ENCODE results near the gene FCRLB. TPM values are rescaled to one million over a fixed set of nuclear protein-coding genes. Genes with fewer than 3 reads are reported as not detected.

Gene FCRLB
- total RNA-seq, 1 experiment from 2014 or later = not detected

DNA sequence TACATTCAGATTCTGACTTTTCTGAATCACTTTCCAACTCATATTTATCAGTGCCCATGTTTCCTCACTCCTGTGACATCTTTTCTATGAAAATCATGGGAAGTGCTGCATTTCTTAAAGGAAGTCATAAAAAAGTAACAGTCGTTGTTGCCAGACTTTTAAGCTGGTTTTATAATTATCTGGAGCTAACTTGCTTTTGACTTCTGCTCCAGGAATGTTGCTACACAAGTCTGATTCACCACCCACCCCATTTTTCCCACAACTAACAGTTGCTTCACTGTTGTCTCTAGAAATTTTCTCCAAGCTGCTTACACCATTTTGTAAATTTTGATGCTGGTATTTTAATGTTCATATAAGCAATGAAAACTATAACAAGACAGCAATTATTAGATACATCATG is 12.2 kb downstream of the FCRLB start:
- no CpG with 5 or more reads among the region's 1 CpG for WGBS (ENCODE audit: extremely low coverage, insufficient read length, low lambda C conversion rate)
- no peak overlapping the region for H4K5ac ChIP-seq (ENCODE audit: insufficient read length, low read depth, low read length)
- H3K27me3 ChIP-seq (ENCODE audit: insufficient read depth, low read length) = no peaks in the 10 kb centered on the region
- Mint-ChIP-seq H3K4me1 (peaks cover 33 to 45% of the 10 kb centered on the region in 2 experiments), H3K27ac (no peak overlapping the region), H3K4me3 (no peak overlapping the region), H3K27me3 (ENCODE audit: low read depth) (peaks cover 20% of the 10 kb centered on the region), H3K36me3 (ENCODE audit: insufficient read depth in 1 of 3, low read depth in 3 of 3) (no peaks in the 10 kb centered on the region), H3K9me3 (no peaks in the 10 kb centered on the region)
- DNase-seq = no peak
- no peak overlapping the region for H3K4ac ChIP-seq (ENCODE audit: low read depth, low read length)
- no peak overlapping the region for H2BK12ac ChIP-seq (ENCODE audit: insufficient read length, low read depth, low read length)
- H3K27ac ChIP-seq (ENCODE audit: insufficient read length, low read depth, low read length) = no peak overlapping the region
- no peak overlapping the region for H4K8ac ChIP-seq (replicated peaks; ENCODE audit: insufficient read length, low read depth, low read length)
- no peak overlapping the region for H3T11ph ChIP-seq (ENCODE audit: low read length)
- H2BK120ac ChIP-seq (ENCODE audit: low read depth, low read length, poor library complexity, severe bottlenecking) = no peak overlapping the region
- H2AFZ ChIP-seq (ENCODE audit: low read length) = no peak overlapping the region
- TF ChIP-seq, protein P1, sequence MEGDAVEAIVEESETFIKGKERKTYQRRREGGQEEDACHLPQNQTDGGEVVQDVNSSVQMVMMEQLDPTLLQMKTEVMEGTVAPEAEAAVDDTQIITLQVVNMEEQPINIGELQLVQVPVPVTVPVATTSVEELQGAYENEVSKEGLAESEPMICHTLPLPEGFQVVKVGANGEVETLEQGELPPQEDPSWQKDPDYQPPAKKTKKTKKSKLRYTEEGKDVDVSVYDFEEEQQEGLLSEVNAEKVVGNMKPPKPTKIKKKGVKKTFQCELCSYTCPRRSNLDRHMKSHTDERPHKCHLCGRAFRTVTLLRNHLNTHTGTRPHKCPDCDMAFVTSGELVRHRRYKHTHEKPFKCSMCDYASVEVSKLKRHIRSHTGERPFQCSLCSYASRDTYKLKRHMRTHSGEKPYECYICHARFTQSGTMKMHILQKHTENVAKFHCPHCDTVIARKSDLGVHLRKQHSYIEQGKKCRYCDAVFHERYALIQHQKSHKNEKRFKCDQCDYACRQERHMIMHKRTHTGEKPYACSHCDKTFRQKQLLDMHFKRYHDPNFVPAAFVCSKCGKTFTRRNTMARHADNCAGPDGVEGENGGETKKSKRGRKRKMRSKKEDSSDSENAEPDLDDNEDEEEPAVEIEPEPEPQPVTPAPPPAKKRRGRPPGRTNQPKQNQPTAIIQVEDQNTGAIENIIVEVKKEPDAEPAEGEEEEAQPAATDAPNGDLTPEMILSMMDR (conservative IDR thresholded peaks at IDR 0.05) = no peak
- no peak overlapping the region for H3K23ac ChIP-seq (ENCODE audit: insufficient read length, low read depth, low read length)
- H4K20me1 ChIP-seq (ENCODE audit: control insufficient read depth, insufficient read depth, insufficient read length) = no peaks in the 10 kb centered on the region
- H3K9ac ChIP-seq (ENCODE audit: extremely low read depth, insufficient read length, low read length) = no peak overlapping the region
- no peak overlapping the region for H2BK15ac ChIP-seq (ENCODE audit: low read depth, low read length)
- no peaks in the 10 kb centered on the region for H3K23me2 ChIP-seq (ENCODE audit: insufficient read length, low read depth, low read length, poor library complexity, severe bottlenecking)
- H3K4me2 ChIP-seq (ENCODE audit: insufficient read depth, insufficient read length, low read length) = no peak overlapping the region
- H3K18ac ChIP-seq (ENCODE audit: insufficient read length, low read depth, low read length) = no peak overlapping the region
- H3K79me2 ChIP-seq (ENCODE audit: insufficient read depth, low read length) = no peaks in the 10 kb centered on the region
- H4K91ac ChIP-seq (ENCODE audit: insufficient read length, low read depth, low read length) = no peak overlapping the region
- H2BK5ac ChIP-seq (ENCODE audit: insufficient read length, low read length) = no peak overlapping the region
- no peak overlapping the region for H3K14ac ChIP-seq (ENCODE audit: insufficient read depth, low read length)
- H2BK20ac ChIP-seq (ENCODE audit: low read depth, low read length, poor library complexity, severe bottlenecking) = no peak overlapping the region
- H3K9me3 ChIP-seq (ENCODE audit: control insufficient read depth, low read depth, low read length) = no peaks in the 10 kb centered on the region
- no peaks in the 10 kb centered on the region for H3K79me1 ChIP-seq (ENCODE audit: insufficient read depth, low read depth, low read length, poor library complexity, severe bottlenecking)
- peaks cover 10% of the 10 kb centered on the region; the same call in 1 of the 2 replicates for H3K4me1 ChIP-seq (ENCODE audit: insufficient read depth, low read length)
- H3K56ac ChIP-seq (ENCODE audit: insufficient read length, low read depth, low read length) = no peak overlapping the region
- no peak overlapping the region for H2AK5ac ChIP-seq (ENCODE audit: insufficient read length, low read length)
